Spinal cord (tissue), 4 donors: ENCODE measurements around the gene RPL21. TPM values are rescaled to one million over a fixed set of nuclear protein-coding genes. Genes with fewer than 3 reads are reported as not detected.

Source experiments
- polyA plus RNA-seq, 2 donors: library from polyadenylated mRNA; unstranded; fragments of 120-200 nt; gene quantifications; one replicate each; pipeline ENCODE4 v1.2.1, GENCODE V29; 2013; ENCODE audit not compliant: insufficient read length in 2 of 2
- small RNA-seq: library from RNA; depleted of rRNA; stranded (forward); fragments of <200 nt; gene quantifications from one replicate; pipeline ENCODE3, GENCODE V24; 2014; ENCODE audit warnings: low replicate concordance
- total RNA-seq, 2 donors: library from RNA; depleted of rRNA in 1 of 2; stranded (reverse); fragments of 120-200 nt in 1 of 2; fragments of >200 nt in 1 of 2; gene quantifications; one replicate each; pipeline versions ENCODE4 v1.2.3 to v1.2.4, GENCODE V29; 2013 to 2014

Gene RPL21
- total and polyA plus RNA-seq, 4 donors = 431 to 1,968 (median 714) TPM

Small RNA genes lying within 50 kb of the gene (small RNA-seq; reads per million reads assigned to genes)
- not detected for gene SNORA27
- not detected for gene SNORD102

Other genes starting within 250 kb of the RPL21 start
- gene USP12, start 79.7 kb upstream of the RPL21 start, total RNA-seq = 10 to 100 TPM; 20.6 to 70.7 TPM
- 10 to 100 TPM; 28.4 to 34.0 TPM for gene USP12, start 79.7 kb upstream of the RPL21 start, polyA plus RNA-seq
- 10 to 100 TPM in 1 of 2 donors, 1 to 10 TPM in 1; 7.2 to 13.6 TPM for gene RASL11A, start 19.3 kb downstream of the RPL21 start, total RNA-seq
- 1 to 10 TPM; 6.4 to 7.4 TPM for gene RASL11A, start 19.3 kb downstream of the RPL21 start, polyA plus RNA-seq
- gene GTF3A, start 173.1 kb downstream of the RPL21 start, total RNA-seq = 10 to 100 TPM; 77.4 to 87.4 TPM
- 100 to 1,000 TPM; 139 to 162 TPM for gene GTF3A, start 173.1 kb downstream of the RPL21 start, polyA plus RNA-seq
- 10 to 100 TPM; 45.7 to 70.6 TPM for gene MTIF3, start 199.0 kb downstream of the RPL21 start, total RNA-seq
- gene MTIF3, start 199.0 kb downstream of the RPL21 start, polyA plus RNA-seq = 10 to 100 TPM; 53.6 to 60.0 TPM